Activated CD4-positive, alpha-beta T cell treated with anti-CD3 and anti-CD28 coated beads, Interleukin-2, amount 10 ng/mL, durations not matched to agents 24 days and 14 days (primary cell): ENCODE measurements around the gene HMX2. TPM values are rescaled to one million over a fixed set of nuclear protein-coding genes. Genes with fewer than 3 reads are reported as not detected.
"Not testable (repeated sequence)": the region's sequence is repeated elsewhere in the genome, so short reads cannot be mapped to it uniquely, and the experiment has no call there.

Experiments
- DNase-seq: peaks from one replicate; pipeline ENCODE4 v3.0.0; 2022
- H3K27ac Mint-ChIP-seq: one replicate; pipeline ENCODE4 v1.8.0; 2022; ENCODE audit warnings: mild to moderate bottlenecking, mixed read lengths
- H3K27me3 Mint-ChIP-seq: one replicate; pipeline ENCODE4 v1.8.0; 2022; ENCODE audit warnings: mixed read lengths
- H3K36me3 Mint-ChIP-seq: one replicate; pipeline ENCODE4 v1.8.0; 2022; ENCODE audit warnings: low read depth, mild to moderate bottlenecking, mixed read lengths
- H3K4me1 Mint-ChIP-seq: one replicate; pipeline ENCODE4 v1.8.0; 2021; ENCODE audit warnings: mixed read lengths
- H3K4me3 Mint-ChIP-seq: one replicate; pipeline ENCODE4 v1.8.0; 2022; ENCODE audit warnings: mild to moderate bottlenecking, moderate library complexity, mixed read lengths
- H3K9me3 Mint-ChIP-seq: one replicate; pipeline ENCODE4 v1.8.0; 2021; ENCODE audit warnings: mixed read lengths
- intact Hi-C: fragments of 100-400 bp; cut with micrococcal nuclease; formaldehyde crosslinking; loops from one replicate; pipeline ENCODE4 v1.15.1; 2023
- total RNA-seq: library from RNA; stranded (reverse); gene quantifications from 2 replicates; pipeline ENCODE4 v1.2.3, GENCODE V29; 2022

HMX2 gene
- total RNA-seq, 1 donor from 2014 or later = not detected

GRCh38 chr10:123170961-123171360 lies 23.0 kb downstream of the HMX2 start:
- H3K27me3 Mint-ChIP-seq = no peaks in the 10 kb centered on the region
- no peak overlapping the region for H3K4me3 Mint-ChIP-seq
- peaks cover 5% of the 10 kb centered on the region for H3K4me1 Mint-ChIP-seq
- intact Hi-C loops = no loop called here
- no peak for DNase-seq
- H3K36me3 Mint-ChIP-seq = peaks cover 60% of the 10 kb centered on the region
- no peaks in the 10 kb centered on the region for H3K9me3 Mint-ChIP-seq
- no peak overlapping the region for H3K27ac Mint-ChIP-seq

GRCh38 chr10:123171616-123172015 lies 23.7 kb downstream of the HMX2 start:
- intact Hi-C loops, H3K9me3 Mint-ChIP-seq, H3K27ac Mint-ChIP-seq, H3K27me3 Mint-ChIP-seq, H3K4me3 Mint-ChIP-seq, H3K4me1 Mint-ChIP-seq, DNase-seq: not testable (repeated sequence)
- H3K36me3 Mint-ChIP-seq = peaks cover 62% of the 10 kb centered on the region

DNA sequence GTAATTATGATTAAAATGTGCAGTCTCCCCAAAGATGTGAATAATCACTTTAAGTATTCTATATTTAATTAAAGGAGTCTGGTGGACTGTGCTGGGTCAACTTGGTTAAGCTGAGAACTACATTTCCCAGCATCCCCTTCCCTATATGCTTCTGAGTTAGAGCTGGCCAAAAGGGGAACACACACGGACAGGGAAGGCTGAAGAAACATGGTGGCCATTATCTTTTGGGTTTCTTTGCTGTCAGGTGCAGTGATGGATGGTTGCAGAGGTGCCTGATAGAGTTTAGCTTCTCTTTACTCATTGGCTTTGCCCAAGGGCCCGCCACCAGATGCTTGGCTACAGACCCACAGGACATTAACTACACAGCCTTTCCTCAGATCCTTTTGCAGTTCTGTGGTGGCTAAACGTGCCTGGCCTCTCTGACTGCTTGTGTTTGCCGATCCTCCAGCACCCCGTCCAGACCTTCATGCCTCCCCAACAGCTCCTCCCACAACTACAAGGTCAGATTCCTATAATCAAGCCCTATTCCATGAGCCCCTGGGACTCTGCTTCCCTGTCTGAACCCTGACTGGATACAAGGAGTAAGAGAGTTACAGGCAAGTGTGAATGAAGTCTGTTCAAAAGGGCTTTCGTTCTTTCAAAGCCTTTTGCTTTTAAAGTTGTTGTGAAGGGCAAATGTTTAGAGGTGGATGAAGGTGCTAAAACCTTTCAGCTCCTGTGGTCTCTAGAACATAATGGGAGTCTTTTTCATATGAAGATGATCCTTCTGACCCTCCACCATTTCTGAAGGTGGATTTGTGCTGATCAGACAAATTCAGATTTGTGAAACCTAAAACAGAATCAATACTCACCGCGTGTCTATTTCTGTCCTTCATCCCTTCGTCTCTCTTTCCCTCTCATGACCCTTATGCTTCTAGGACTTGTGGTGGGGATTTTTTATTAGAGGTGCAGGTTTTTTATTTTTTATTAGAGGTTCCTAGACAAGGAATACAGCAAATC lies 27.8 kb downstream of the HMX2 start:
- H3K4me3 Mint-ChIP-seq = no peak overlapping the region
- no peaks in the 10 kb centered on the region for H3K9me3 Mint-ChIP-seq
- intact Hi-C loops = no loop called here
- H3K4me1 Mint-ChIP-seq = peaks cover 3% of the 10 kb centered on the region
- H3K27me3 Mint-ChIP-seq = no peaks in the 10 kb centered on the region
- no peak for DNase-seq
- peaks cover 64% of the 10 kb centered on the region for H3K36me3 Mint-ChIP-seq
- H3K27ac Mint-ChIP-seq = no peak overlapping the region

- intact Hi-C loops, H3K27ac Mint-ChIP-seq, H3K4me1 Mint-ChIP-seq, DNase-seq, H3K4me3 Mint-ChIP-seq, H3K9me3 Mint-ChIP-seq, H3K27me3 Mint-ChIP-seq: not testable (repeated sequence)
- H3K36me3 Mint-ChIP-seq = peaks cover 54% of the 10 kb centered on the region
Observed at GRCh38 chr10:123178390-123178789, 30.5 kb downstream of the HMX2 start.

- no peak overlapping the region for H3K27ac Mint-ChIP-seq
- intact Hi-C loops = no loop called here
- no peaks in the 10 kb centered on the region for H3K4me1 Mint-ChIP-seq
- H3K4me3 Mint-ChIP-seq = no peak overlapping the region
- H3K27me3 Mint-ChIP-seq = no peaks in the 10 kb centered on the region
- H3K9me3 Mint-ChIP-seq = peaks cover 6% of the 10 kb centered on the region
- H3K36me3 Mint-ChIP-seq = peaks cover 56% of the 10 kb centered on the region
- DNase-seq = no peak
Observed at GRCh38 chr10:123180101-123181090, 32.5 kb downstream of the HMX2 start.

GRCh38 chr10:123183724-123184123 lies 35.8 kb downstream of the HMX2 start:
- H3K27me3 Mint-ChIP-seq = no peaks in the 10 kb centered on the region
- no peak overlapping the region for H3K27ac Mint-ChIP-seq
- H3K36me3 Mint-ChIP-seq = peaks cover 45% of the 10 kb centered on the region
- H3K4me3 Mint-ChIP-seq = no peak overlapping the region
- H3K4me1 Mint-ChIP-seq = no peaks in the 10 kb centered on the region
- H3K9me3 Mint-ChIP-seq = peaks cover 17% of the 10 kb centered on the region
- DNase-seq = no peak
- intact Hi-C loops = no loop called here

DNA sequence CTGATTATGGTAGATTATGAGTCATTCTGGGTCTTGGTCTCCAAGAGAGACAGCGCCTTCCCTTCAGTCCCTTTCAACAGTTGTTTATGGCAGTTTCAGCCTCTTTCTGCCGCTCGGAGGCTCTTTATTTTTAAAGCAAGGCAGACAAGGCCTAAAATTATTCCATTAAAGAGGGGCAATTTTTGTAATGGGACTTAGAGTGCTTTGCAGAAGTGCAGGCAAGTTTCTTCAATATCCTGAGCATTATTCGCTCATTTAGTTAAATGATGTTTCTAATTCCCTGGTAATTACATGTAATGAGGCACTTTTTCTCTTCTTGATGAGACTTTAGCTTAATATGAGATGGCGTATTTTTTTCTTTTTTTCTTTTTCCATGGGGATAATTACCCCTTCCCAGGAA lies 39.8 kb downstream of the HMX2 start:
- Mint-ChIP-seq H3K9me3 (peaks cover 17% of the 10 kb centered on the region), H3K36me3 (peaks cover 41% of the 10 kb centered on the region), H3K4me1 (no peaks in the 10 kb centered on the region), H3K27ac (no peak overlapping the region), H3K4me3 (no peak overlapping the region), H3K27me3 (no peaks in the 10 kb centered on the region)
- no peak for DNase-seq
- intact Hi-C loops = no loop called here

- Mint-ChIP-seq H3K4me3 (no peak overlapping the region), H3K4me1 (no peaks in the 10 kb centered on the region), H3K27ac (no peak overlapping the region), H3K9me3 (no peaks in the 10 kb centered on the region), H3K27me3 (no peaks in the 10 kb centered on the region), H3K36me3 (peaks cover 8% of the 10 kb centered on the region)
- no peak for DNase-seq
- intact Hi-C loops = no loop called here
Observed at GRCh38 chr10:123191886-123192285, 44.0 kb downstream of the HMX2 start.

DNA sequence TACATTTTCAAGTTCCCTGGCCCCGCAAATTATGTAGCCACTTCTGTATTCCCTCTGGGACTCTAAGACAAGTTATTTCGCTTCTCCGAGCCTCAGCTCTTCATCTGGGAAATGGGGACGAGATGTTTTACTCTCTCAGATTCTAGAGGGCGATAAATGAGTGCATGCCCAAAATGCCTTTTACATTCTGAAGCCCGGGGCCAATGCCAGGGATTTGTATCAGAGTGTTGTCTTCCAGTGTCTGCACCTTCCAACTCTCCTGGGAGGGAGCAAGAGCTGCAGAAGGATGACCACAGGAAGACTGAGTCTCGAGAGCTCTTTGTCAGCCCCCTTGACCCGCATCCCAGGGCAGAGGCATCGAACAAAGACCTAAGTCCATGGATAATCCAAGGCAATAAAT lies 46.1 kb downstream of the HMX2 start:
- intact Hi-C loops = no loop called here
- no peak for DNase-seq
- Mint-ChIP-seq H3K27ac (no peak overlapping the region), H3K36me3 (peaks cover 4% of the 10 kb centered on the region), H3K27me3 (no peaks in the 10 kb centered on the region), H3K4me1 (peaks cover 4% of the 10 kb centered on the region), H3K9me3 (peaks cover 4% of the 10 kb centered on the region), H3K4me3 (no peak overlapping the region)

Other genes with a start within 250 kb of the HMX2 start
- not detected in 2 replicates for gene FAM24A, start 237.5 kb upstream of the HMX2 start, total RNA-seq
- gene C10orf88, start 193.9 kb upstream of the HMX2 start, total RNA-seq = 13.9 and 15.7 TPM in 2 replicates
- 4.5 and 4.8 TPM in 2 replicates for gene PSTK, start 167.7 kb upstream of the HMX2 start, total RNA-seq
- 17.9 and 18.3 TPM in 2 replicates for gene IKZF5, start 139.3 kb upstream of the HMX2 start, total RNA-seq
- gene ACADSB, start 139.1 kb upstream of the HMX2 start, total RNA-seq = 21.3 and 21.6 TPM in 2 replicates
- not detected in 2 replicates for gene HMX3, start 12.2 kb upstream of the HMX2 start, total RNA-seq
- 186 and 193 TPM in 2 replicates for gene BUB3, start 6.3 kb downstream of the HMX2 start, total RNA-seq